ENCODE data around the gene AKR1E2.

Gene AKR1E2

DNA sequence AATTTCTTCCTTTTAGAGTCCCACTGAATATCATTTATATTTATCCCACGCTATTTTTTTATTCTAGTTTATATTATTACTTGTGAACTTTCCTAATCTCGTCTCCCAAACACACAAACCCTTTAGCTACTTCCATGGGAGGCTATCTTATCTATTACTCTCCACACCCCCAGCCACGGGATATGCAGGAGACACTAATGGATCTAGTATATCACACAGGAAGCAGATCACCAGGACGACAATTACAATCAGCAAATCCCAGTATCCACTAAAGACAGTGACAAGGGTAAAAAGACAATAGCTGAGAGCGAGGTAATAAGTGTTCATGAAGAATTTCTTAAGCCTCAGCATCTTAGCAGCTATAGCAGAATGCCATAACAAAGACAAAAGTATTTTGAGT lies 3.8 kb upstream of the AKR1E2 start:
- DNase-seq (ENCODE audit: insufficient read length, low spot score) (no peak), FAIRE-seq (no peak)

DNA sequence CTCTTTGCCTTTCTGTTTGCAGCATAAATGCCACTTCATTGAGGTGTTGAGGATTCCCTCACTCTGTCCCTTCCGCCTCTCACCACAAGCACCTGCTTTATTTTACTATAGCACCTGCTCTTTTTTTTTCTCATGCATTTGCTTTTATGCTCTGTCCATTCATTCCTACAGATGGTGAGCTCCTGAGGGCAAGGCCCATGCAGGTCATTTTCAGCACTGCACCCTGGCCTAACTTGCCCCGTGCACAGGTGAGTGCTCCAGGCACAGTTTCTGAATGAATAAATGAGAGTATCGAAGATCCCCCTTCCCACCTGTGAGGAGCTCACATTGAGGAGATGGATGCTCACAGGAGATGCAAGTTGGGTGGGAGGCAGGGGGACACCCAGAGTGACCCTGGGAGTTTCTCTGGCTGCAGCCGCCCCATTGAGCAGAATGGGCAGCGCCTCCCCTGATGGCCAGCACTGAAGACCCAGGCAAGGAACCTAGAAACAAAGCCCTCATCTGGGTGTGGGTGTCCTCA lies 1.2 kb upstream of the AKR1E2 start:
- FAIRE-seq (no peak), DNase-seq (ENCODE audit: insufficient read length, low spot score) (no peak)
- TF ChIP-seq POLR2A (IDR thresholded peaks at IDR 0.05; ENCODE audit: low read depth, low read length): no peak
- no peak for TF ChIP-seq PAX5 (IDR thresholded peaks at IDR 0.05; ENCODE audit: insufficient read depth, low read length, severe bottlenecking)
- TF ChIP-seq TAF1 (IDR thresholded peaks at IDR 0.05; ENCODE audit: low read depth, low read length): no peak
- no peak for TF ChIP-seq POU2F2 (IDR thresholded peaks at IDR 0.05; ENCODE audit: low read depth, low read length)
- no peak for TF ChIP-seq POLR2AphosphoS5 (IDR thresholded peaks at IDR 0.05; ENCODE audit: low read depth, low read length)
- TF ChIP-seq SPI1 (IDR thresholded peaks at IDR 0.05; ENCODE audit: low read depth, low read length): no peak

More for the DNA sequence above, 3.8 kb upstream of the AKR1E2 start:
- no peak for TF ChIP-seq POLR2AphosphoS5 (IDR thresholded peaks at IDR 0.05; ENCODE audit: low read depth, low read length)
- TF ChIP-seq TAF1 (IDR thresholded peaks at IDR 0.05; ENCODE audit: low read depth, low read length): no peak
- no peak for TF ChIP-seq POU2F2 (IDR thresholded peaks at IDR 0.05; ENCODE audit: low read depth, low read length)
- TF ChIP-seq SPI1 (IDR thresholded peaks at IDR 0.05; ENCODE audit: low read depth, low read length): no peak
- no peak for TF ChIP-seq POLR2A (IDR thresholded peaks at IDR 0.05; ENCODE audit: low read depth, low read length)
- TF ChIP-seq PAX5 (IDR thresholded peaks at IDR 0.05; ENCODE audit: insufficient read depth, low read length, severe bottlenecking): no peak

DNA sequence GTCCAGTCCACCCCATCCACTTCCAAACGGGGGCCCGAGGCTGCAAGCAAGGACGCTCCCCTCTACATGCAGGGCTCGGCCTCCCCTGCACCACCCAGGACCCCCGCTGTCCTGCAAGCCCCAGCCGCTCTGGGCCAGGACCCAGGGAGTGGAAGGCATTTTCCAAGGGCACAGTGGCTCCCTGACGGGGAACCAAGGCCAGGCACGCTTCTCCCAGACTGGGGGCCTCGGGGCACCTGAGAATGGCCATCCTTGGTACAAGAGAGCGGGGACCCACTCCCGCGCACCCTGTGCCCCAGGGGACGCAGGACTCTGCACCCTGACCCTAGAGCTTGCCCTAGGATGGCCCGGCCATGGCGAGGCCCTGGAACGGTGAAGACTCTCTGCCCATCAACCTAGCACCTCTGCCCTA lies 545 bp upstream of the AKR1E2 start:
- no peak for FAIRE-seq
- TF ChIP-seq TAF1 (IDR thresholded peaks at IDR 0.05; ENCODE audit: low read depth, low read length) (no peak), POLR2A (IDR thresholded peaks at IDR 0.05; ENCODE audit: low read depth, low read length) (no peak), SPI1 (IDR thresholded peaks at IDR 0.05; ENCODE audit: low read depth, low read length) (no peak), POLR2AphosphoS5 (IDR thresholded peaks at IDR 0.05; ENCODE audit: low read depth, low read length) (no peak), PAX5 (IDR thresholded peaks at IDR 0.05; ENCODE audit: insufficient read depth, low read length, severe bottlenecking) (no peak), POU2F2 (IDR thresholded peaks at IDR 0.05; ENCODE audit: low read depth, low read length) (no peak)
- DNase-seq (ENCODE audit: insufficient read length, low spot score): no peak

DNA sequence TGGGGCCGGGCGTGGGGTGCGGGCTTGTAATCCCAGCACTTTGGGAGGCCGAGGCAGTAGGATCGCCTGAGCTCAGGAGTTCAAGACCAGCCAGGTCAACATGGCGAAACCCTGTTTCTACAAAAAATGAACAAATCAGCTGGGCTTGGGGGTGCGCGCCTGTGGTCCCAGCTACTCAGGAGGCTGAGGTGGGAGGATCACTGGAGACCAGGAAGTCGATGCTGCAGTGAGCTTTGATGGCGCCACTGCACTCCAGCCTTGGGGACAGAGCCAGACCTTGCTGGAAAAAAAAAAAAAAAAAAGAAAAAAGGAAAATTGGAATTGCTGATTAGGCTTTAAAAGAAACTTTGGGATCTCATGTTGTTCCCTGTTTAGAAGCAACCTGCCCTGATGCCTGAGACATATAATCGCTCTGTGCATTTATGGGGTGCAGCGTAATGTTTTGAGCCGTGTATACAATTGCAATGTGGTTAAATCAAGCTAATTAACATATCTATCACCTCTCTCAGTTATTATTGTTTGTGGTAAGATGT lies 851 bp downstream of the AKR1E2 start:
- FAIRE-seq: no peak
- TF ChIP-seq POU2F2 (IDR thresholded peaks at IDR 0.05; ENCODE audit: low read depth, low read length) (no peak), POLR2A (IDR thresholded peaks at IDR 0.05; ENCODE audit: low read depth, low read length) (no peak), POLR2AphosphoS5 (IDR thresholded peaks at IDR 0.05; ENCODE audit: low read depth, low read length) (no peak), PAX5 (IDR thresholded peaks at IDR 0.05; ENCODE audit: insufficient read depth, low read length, severe bottlenecking) (no peak), TAF1 (IDR thresholded peaks at IDR 0.05; ENCODE audit: low read depth, low read length) (no peak), SPI1 (IDR thresholded peaks at IDR 0.05; ENCODE audit: low read depth, low read length) (no peak)
- DNase-seq (ENCODE audit: insufficient read length, low spot score): no peak

DNA sequence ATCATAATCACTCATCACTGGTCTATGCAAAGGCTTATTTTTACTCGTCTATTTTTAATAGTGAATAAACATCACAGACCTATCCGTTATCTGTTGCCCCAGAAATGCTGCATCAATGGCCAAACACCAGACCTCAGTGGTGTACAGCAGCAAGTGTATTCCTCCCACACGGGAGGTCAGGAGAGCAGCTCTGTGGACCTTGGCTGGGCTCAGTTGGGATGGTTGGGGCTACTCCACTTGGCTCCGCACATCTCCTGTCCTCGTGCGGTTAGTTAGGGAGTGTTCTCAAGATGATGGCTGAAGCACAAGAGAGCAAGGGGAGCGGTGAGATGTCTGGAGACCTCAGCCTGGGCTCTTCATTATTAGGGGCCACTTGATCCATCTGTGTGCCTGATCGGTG lies 2.0 kb downstream of the AKR1E2 start:
- TF ChIP-seq POLR2A (IDR thresholded peaks at IDR 0.05; ENCODE audit: low read depth, low read length) (no peak), POLR2AphosphoS5 (IDR thresholded peaks at IDR 0.05; ENCODE audit: low read depth, low read length) (no peak), TAF1 (IDR thresholded peaks at IDR 0.05; ENCODE audit: low read depth, low read length) (no peak), SPI1 (IDR thresholded peaks at IDR 0.05; ENCODE audit: low read depth, low read length) (no peak), POU2F2 (IDR thresholded peaks at IDR 0.05; ENCODE audit: low read depth, low read length) (no peak), PAX5 (IDR thresholded peaks at IDR 0.05; ENCODE audit: insufficient read depth, low read length, severe bottlenecking) (no peak)
- FAIRE-seq (no peak), DNase-seq (ENCODE audit: insufficient read length, low spot score) (no peak)

DNA sequence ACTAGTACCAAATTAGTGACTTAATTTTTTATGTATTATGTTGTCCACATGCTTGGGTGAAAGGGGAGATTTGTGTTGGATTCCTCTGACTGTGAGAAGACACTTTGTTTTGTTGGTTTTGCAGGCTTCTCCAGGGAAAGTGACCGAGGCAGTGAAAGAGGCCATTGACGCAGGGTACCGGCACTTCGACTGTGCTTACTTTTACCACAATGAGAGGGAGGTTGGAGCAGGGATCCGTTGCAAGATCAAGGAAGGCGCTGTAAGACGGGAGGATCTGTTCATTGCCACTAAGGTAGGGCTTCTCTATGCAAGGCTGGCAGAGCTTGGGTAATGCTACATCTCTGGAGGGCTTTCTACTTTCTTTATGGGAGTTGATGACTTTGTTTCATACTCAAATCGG lies 4.5 kb downstream of the AKR1E2 start:
- no peak for DNase-seq (ENCODE audit: insufficient read length, low spot score)
- FAIRE-seq: no peak
- TF ChIP-seq PAX5 (IDR thresholded peaks at IDR 0.05; ENCODE audit: insufficient read depth, low read length, severe bottlenecking): no peak
- no peak for TF ChIP-seq POU2F2 (IDR thresholded peaks at IDR 0.05; ENCODE audit: low read depth, low read length)

DNA sequence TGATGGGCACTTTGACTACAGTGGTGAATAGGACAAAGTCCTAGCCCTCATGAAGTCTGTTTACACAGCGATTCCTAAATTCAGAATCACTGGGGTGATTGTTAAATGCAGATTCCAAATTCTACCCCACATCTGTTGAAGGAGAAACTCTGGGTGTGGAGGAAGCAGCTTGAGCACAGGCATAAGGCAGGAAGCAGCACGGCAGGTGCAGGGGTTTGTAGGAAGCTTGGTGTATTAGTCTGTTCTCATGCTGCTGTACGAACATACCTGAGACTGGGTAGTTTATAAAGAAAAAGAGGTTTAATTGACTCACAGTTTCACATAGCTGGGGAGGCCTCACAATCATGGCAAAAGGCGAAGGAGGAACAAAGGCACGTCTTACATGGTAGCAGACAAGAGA lies 5.1 kb downstream of the AKR1E2 start:
- DNase-seq (ENCODE audit: insufficient read length, low spot score) (no peak), FAIRE-seq (no peak)
- no peak for TF ChIP-seq PAX5 (IDR thresholded peaks at IDR 0.05; ENCODE audit: insufficient read depth, low read length, severe bottlenecking)

DNA sequence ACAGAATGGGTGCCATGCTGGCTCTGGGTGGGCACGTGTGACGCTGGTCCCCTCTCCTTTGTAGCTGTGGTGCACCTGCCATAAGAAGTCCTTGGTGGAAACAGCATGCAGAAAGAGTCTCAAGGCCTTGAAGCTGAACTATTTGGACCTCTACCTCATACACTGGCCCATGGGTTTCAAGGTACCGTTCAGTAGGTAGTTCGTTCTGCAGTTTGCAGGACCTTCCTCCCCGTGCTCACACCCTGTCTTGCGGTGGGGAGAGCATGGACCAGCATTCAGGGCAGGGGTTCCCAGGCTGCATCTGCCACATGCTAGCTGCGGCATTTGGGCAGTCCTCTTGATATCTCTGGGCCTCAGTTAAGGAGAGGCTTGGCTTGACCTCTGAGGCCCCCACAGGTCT lies 7.3 kb downstream of the AKR1E2 start:
- no peak for DNase-seq (ENCODE audit: insufficient read length, low spot score)
- TF ChIP-seq SPI1 (IDR thresholded peaks at IDR 0.05; ENCODE audit: low read depth, low read length): no peak
- no peak for TF ChIP-seq POLR2AphosphoS5 (IDR thresholded peaks at IDR 0.05; ENCODE audit: low read depth, low read length)
- no peak for TF ChIP-seq TAF1 (IDR thresholded peaks at IDR 0.05; ENCODE audit: low read depth, low read length)
- TF ChIP-seq POU2F2 (IDR thresholded peaks at IDR 0.05; ENCODE audit: low read depth, low read length): no peak
- TF ChIP-seq PAX5 (IDR thresholded peaks at IDR 0.05; ENCODE audit: insufficient read depth, low read length, severe bottlenecking): no peak
- no peak for TF ChIP-seq POLR2A (IDR thresholded peaks at IDR 0.05; ENCODE audit: low read depth, low read length)
- no peak for FAIRE-seq

DNA sequence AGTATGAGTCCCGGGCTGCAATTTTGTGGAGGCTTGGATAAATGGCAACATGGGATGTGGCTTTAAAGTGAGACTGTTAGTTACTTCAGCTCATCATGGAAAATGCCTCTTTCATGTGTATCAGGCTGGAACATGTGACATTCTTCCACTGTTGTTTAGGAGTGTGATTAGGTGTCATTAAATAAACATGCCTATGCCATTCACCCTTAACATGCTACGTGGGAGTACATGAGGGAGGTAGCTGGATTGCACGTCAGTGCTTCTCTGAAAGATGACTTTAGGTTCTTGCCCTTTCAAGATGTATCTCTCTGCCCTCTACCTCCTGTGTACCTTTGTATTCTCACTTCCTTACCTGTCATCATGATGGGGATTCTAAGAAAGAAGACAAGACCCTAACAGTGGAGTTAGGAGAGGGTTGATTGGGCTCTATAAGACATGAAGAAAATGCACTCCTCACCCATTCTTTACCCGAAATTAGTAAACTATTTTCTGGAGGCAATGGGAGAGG lies 8.9 kb downstream of the AKR1E2 start:
- TF ChIP-seq POU2F2 (IDR thresholded peaks at IDR 0.05; ENCODE audit: low read depth, low read length) (no peak), TAF1 (IDR thresholded peaks at IDR 0.05; ENCODE audit: low read depth, low read length) (no peak), POLR2AphosphoS5 (IDR thresholded peaks at IDR 0.05; ENCODE audit: low read depth, low read length) (no peak), SPI1 (IDR thresholded peaks at IDR 0.05; ENCODE audit: low read depth, low read length) (no peak), PAX5 (IDR thresholded peaks at IDR 0.05; ENCODE audit: insufficient read depth, low read length, severe bottlenecking) (no peak), POLR2A (IDR thresholded peaks at IDR 0.05; ENCODE audit: low read depth, low read length) (no peak)
- no peak for DNase-seq (ENCODE audit: insufficient read length, low spot score)
- no peak for FAIRE-seq

DNA sequence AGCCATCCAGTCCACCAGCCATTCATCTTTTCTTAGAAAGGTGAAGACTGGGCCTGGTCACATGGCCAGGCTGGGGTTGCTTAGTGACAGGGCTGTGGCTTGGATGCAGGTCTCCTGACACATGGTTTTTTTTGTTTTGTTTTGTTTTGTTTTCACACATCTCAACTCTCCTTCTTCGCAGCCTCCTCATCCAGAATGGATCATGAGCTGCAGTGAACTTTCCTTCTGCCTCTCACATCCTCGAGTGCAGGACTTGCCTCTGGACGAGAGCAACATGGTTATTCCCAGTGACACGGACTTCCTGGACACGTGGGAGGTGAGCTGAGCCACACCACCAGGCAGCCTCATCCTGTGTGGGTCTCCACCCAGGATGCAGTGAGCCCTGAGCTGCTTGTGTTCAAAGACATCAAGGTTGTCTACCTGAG lies 9.5 kb downstream of the AKR1E2 start:
- no peak for DNase-seq (ENCODE audit: insufficient read length, low spot score)
- no peak for FAIRE-seq
- TF ChIP-seq PAX5 (IDR thresholded peaks at IDR 0.05; ENCODE audit: insufficient read depth, low read length, severe bottlenecking) (no peak), POLR2A (IDR thresholded peaks at IDR 0.05; ENCODE audit: low read depth, low read length) (no peak), TAF1 (IDR thresholded peaks at IDR 0.05; ENCODE audit: low read depth, low read length) (no peak), POU2F2 (IDR thresholded peaks at IDR 0.05; ENCODE audit: low read depth, low read length) (no peak), SPI1 (IDR thresholded peaks at IDR 0.05; ENCODE audit: low read depth, low read length) (no peak), POLR2AphosphoS5 (IDR thresholded peaks at IDR 0.05; ENCODE audit: low read depth, low read length) (no peak)

Measured in GM12891 (cell line).